NCI-H748 treated with DMSO at 0.1 percent for 48 hours (cell line): ENCODE data around the gene SCYGR4.
"Not testable (repeated sequence)": the region's sequence is repeated elsewhere in the genome, so short reads cannot be mapped to it uniquely, and the experiment has no call there.

ENCODE experiments used
- DNase-seq: peaks from one replicate; lab custom pipeline; 2025; lab: John Stamatoyannopoulos, UW

SCYGR4 gene

GRCh38 chr2:227666631-227667170 is 49.4 kb downstream of the SCYGR4 start, which contains the start of gene SCYGR5:
TSS of gene SCYGR5 (plus strand) at chr2:227666804. CDS start at chr2:227666804, 0 bp downstream.
- not testable (repeated sequence) for DNase-seq
